H9 (cell line): ENCODE data around the gene NLRX1. TPM values are rescaled to one million over a fixed set of nuclear protein-coding genes. Genes with fewer than 3 reads are reported as not detected.

Experiments
- DNase-seq: peaks from one replicate; pipeline ENCODE4 v3.0.0-alpha.2; 2017
- H2AFZ ChIP-seq: one replicate; pipeline ENCODE4 v1.6.1; 2013; ENCODE audit warnings: mild to moderate bottlenecking, low read length, control low read depth, moderate library complexity
- H2AK5ac ChIP-seq: 2 replicates; pipeline ENCODE4 v1.6.1; 2013; ENCODE audit warnings: low read length, control low read depth, mixed read lengths; ENCODE audit not compliant: insufficient read length
- H2BK120ac ChIP-seq: one replicate; pipeline ENCODE4 v1.6.1; 2013; ENCODE audit warnings: low read depth, mild to moderate bottlenecking, low read length, control low read depth, inconsistent platforms; ENCODE audit not compliant: poor library complexity, severe bottlenecking
- H2BK12ac ChIP-seq: 2 replicates; pipeline ENCODE4 v1.6.1; 2013; ENCODE audit warnings: low read length, control low read depth, mixed read lengths, low read depth; ENCODE audit not compliant: insufficient read length
- H2BK15ac ChIP-seq: 2 replicates; pipeline ENCODE4 v1.6.1; 2013; ENCODE audit warnings: low read depth, low read length, control low read depth
- H2BK20ac ChIP-seq: one replicate; pipeline ENCODE4 v1.6.1; 2013; ENCODE audit warnings: low read depth, mild to moderate bottlenecking, low read length, control low read depth, inconsistent platforms; ENCODE audit not compliant: poor library complexity, severe bottlenecking
- H2BK5ac ChIP-seq: 2 replicates; pipeline ENCODE4 v1.6.1; 2013; ENCODE audit warnings: low read length, control low read depth, mixed read lengths; ENCODE audit not compliant: insufficient read length
- H3K14ac ChIP-seq: 2 replicates; pipeline ENCODE4 v1.6.1; 2013; ENCODE audit warnings: low read length, control low read depth; ENCODE audit not compliant: insufficient read depth
- H3K18ac ChIP-seq: 2 replicates; pipeline ENCODE4 v1.6.1; 2013; ENCODE audit warnings: low read depth, mild to moderate bottlenecking, mixed read lengths, low read length, control low read depth; ENCODE audit not compliant: insufficient read length
- H3K23ac ChIP-seq: 2 replicates; pipeline ENCODE4 v1.6.1; 2013; ENCODE audit warnings: low read length, control low read depth, mixed read lengths, low read depth; ENCODE audit not compliant: insufficient read length
- H3K23me2 ChIP-seq: 2 replicates; pipeline ENCODE4 v1.6.1; 2013; ENCODE audit warnings: low read depth, mild to moderate bottlenecking, mixed read lengths, low read length, control low read depth; ENCODE audit not compliant: insufficient read length, poor library complexity, severe bottlenecking
- H3K27ac ChIP-seq: 2 replicates; pipeline ENCODE4 v1.5.1; 2013; ENCODE audit warnings: low read length, control low read depth, mixed read lengths, low read depth; ENCODE audit not compliant: insufficient read length
- H3K27me3 ChIP-seq: 2 replicates; pipeline ENCODE4 v1.6.1; 2013; ENCODE audit warnings: low read length, control low read depth, inconsistent platforms; ENCODE audit not compliant: insufficient read depth
- H3K4ac ChIP-seq: 2 replicates; pipeline ENCODE4 v1.6.1; 2013; ENCODE audit warnings: low read depth, mild to moderate bottlenecking, control low read depth, inconsistent platforms, low read length, moderate library complexity
- H3K4me1 ChIP-seq: 2 replicates; pipeline ENCODE4 v1.6.1; 2013; ENCODE audit warnings: low read length, control low read depth, inconsistent platforms; ENCODE audit not compliant: insufficient read depth
- H3K4me2 ChIP-seq: 2 replicates; pipeline ENCODE4 v1.6.1; 2013; ENCODE audit warnings: low read length, control low read depth, mixed read lengths; ENCODE audit not compliant: insufficient read length, insufficient read depth
- H3K56ac ChIP-seq: 2 replicates; pipeline ENCODE4 v1.6.1; 2013; ENCODE audit warnings: low read depth, mild to moderate bottlenecking, mixed read lengths, low read length, control low read depth; ENCODE audit not compliant: insufficient read length
- H3K79me1 ChIP-seq: 2 replicates; pipeline ENCODE4 v1.6.1; 2013; ENCODE audit warnings: low read depth, mild to moderate bottlenecking, moderate library complexity, low read length, control low read depth, inconsistent platforms; ENCODE audit not compliant: insufficient read depth, poor library complexity, severe bottlenecking
- H3K79me2 ChIP-seq: 2 replicates; pipeline ENCODE4 v1.6.1; 2013; ENCODE audit warnings: low read length, control low read depth, inconsistent platforms; ENCODE audit not compliant: insufficient read depth
- H3K9ac ChIP-seq: 2 replicates; pipeline ENCODE4 v1.6.1; 2013; ENCODE audit warnings: low read length, control low read depth, mixed read lengths; ENCODE audit not compliant: insufficient read length; ENCODE audit errors: extremely low read depth
- H3K9me3 ChIP-seq: one replicate; pipeline ENCODE4 v1.6.1; 2013; ENCODE audit warnings: low read depth, low read length, inconsistent platforms; ENCODE audit not compliant: control insufficient read depth
- H3T11ph ChIP-seq: one replicate; pipeline ENCODE4 v1.6.1; 2013; ENCODE audit warnings: mild to moderate bottlenecking, low read length, control low read depth, inconsistent platforms
- H4K20me1 ChIP-seq: one replicate; pipeline ENCODE4 v1.6.1; 2013; ENCODE audit not compliant: control insufficient read depth, insufficient read length, insufficient read depth
- H4K5ac ChIP-seq: 2 replicates; pipeline ENCODE4 v1.6.1; 2013; ENCODE audit warnings: low read depth, mild to moderate bottlenecking, mixed read lengths, low read length, control low read depth; ENCODE audit not compliant: insufficient read length
- H4K8ac ChIP-seq: replicated peaks from 2 replicates; pipeline ENCODE4 v1.6.1; 2013; ENCODE audit warnings: low read length, control low read depth, mixed read lengths, low read depth; ENCODE audit not compliant: insufficient read length
- H4K91ac ChIP-seq: 2 replicates; pipeline ENCODE4 v1.6.1; 2013; ENCODE audit warnings: low read depth, mild to moderate bottlenecking, moderate library complexity, mixed read lengths, low read length, control low read depth; ENCODE audit not compliant: insufficient read length
- H3K27ac Mint-ChIP-seq, 3 experiments: 2 replicates in 2 of 3; 3 replicates in 1 of 3; pipeline ENCODE4 v1.8.0; 2020 to 2021; ENCODE audit warnings: mixed read lengths in 3 of 3, mild to moderate bottlenecking in 1 of 3, moderate library complexity in 1 of 3
- H3K27me3 Mint-ChIP-seq: 2 replicates; pipeline ENCODE4 v1.8.0; 2021; ENCODE audit warnings: low read depth, mild to moderate bottlenecking, moderate library complexity, mixed read lengths
- H3K36me3 Mint-ChIP-seq, 3 experiments: 2 replicates in 2 of 3; 3 replicates in 1 of 3; pipeline ENCODE4 v1.8.0; 2020 to 2021; ENCODE audit warnings: low read depth in 3 of 3, mixed read lengths in 3 of 3; ENCODE audit not compliant: insufficient read depth in 1 of 3
- H3K4me1 Mint-ChIP-seq, 2 experiments: 2 replicates each; pipeline ENCODE4 v1.8.0; 2020; ENCODE audit warnings: mixed read lengths in 2 of 2
- H3K4me3 Mint-ChIP-seq, 2 experiments: 2 replicates in 1 of 2; 3 replicates in 1 of 2; pipeline ENCODE4 v1.8.0; 2020 to 2021; ENCODE audit warnings: mild to moderate bottlenecking in 2 of 2, mixed read lengths in 2 of 2, moderate library complexity in 1 of 2
- H3K9me3 Mint-ChIP-seq, 2 experiments: 2 replicates in 1 of 2; 3 replicates in 1 of 2; pipeline ENCODE4 v1.8.0; 2020; ENCODE audit warnings: mild to moderate bottlenecking in 2 of 2, mixed read lengths in 2 of 2, moderate library complexity in 1 of 2
- CTCF ChIP-seq: fragments of 200-600 bp; sonication (generic); conservative IDR thresholded peaks from 3 replicates; pipeline ENCODE4 v1.8.0; 2021; ENCODE audit warnings: antibody characterized with exemption, mild to moderate bottlenecking
- WGBS: extraction: QIAGEN DNeasy Blood & Tissue Kit; methylation state at CpG from one replicate; pipeline ENCODE4 v1.1.7; 2013; ENCODE audit warnings: missing lambda C conversion rate, low lambda C conversion rate, mixed read lengths; ENCODE audit not compliant: insufficient read length; ENCODE audit errors: extremely low coverage; 5-methylcytosine and 5-hydroxymethylcytosine counted together
- total RNA-seq: library from RNA; stranded (reverse); gene quantifications from 2 replicates; pipeline ENCODE4 v1.2.1, GENCODE V29; 2021

Gene NLRX1
- total RNA-seq, 1 experiment from 2014 or later, result 18.2 TPM

DNA sequence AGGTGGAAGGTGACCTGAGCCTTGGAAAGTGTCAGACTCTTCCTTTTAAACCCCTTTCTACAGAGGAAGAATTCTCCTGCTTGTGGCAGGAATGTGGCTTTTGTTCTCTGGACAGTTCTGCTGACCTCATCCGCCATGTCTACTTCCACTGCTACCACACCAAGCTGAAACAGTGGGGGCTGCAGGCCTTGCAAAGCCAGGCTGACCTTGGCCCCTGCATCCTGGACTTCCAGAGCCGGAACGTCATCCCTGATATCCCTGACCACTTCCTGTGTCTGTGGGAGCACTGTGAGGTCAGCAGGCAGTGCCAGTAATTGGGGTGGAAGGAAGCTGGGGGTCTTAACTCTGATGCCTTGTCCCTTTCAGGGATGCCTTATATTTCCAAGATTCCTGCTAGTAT lies 37.9 kb upstream of the NLRX1 start:
- Histone ChIP-seq H3K14ac (no peak overlapping the region), H3K23me2 (no peaks in the 10 kb centered on the region), H3K23ac (no peak overlapping the region), H2AK5ac (no peak overlapping the region), H3K18ac (no peak overlapping the region), H3T11ph (no peak overlapping the region), H4K91ac (no peak overlapping the region), H3K79me1 (no peaks in the 10 kb centered on the region), H3K9me3 (no peaks in the 10 kb centered on the region), H2BK20ac (no peak overlapping the region), H3K27me3 (no peaks in the 10 kb centered on the region; the same call in 1 of the 2 replicates), H4K8ac (no peak overlapping the region), H2BK12ac (no peak overlapping the region), H3K79me2 (no peaks in the 10 kb centered on the region), H4K20me1 (no peaks in the 10 kb centered on the region), H2BK120ac (no peak overlapping the region), H2BK5ac (no peak overlapping the region), H2AFZ (no peak overlapping the region), H3K4ac (no peak overlapping the region), H3K4me1 (no peaks in the 10 kb centered on the region), H3K9ac (no peak overlapping the region), H3K56ac (no peak overlapping the region), H3K4me2 (no peak overlapping the region), H3K27ac (no peak overlapping the region), H4K5ac (no peak overlapping the region), H2BK15ac (no peak overlapping the region)
- no peak overlapping the region for H3K4me3 Mint-ChIP-seq
- no CpG with 5 or more reads among the region's 3 CpGs for WGBS
- H3K27me3 Mint-ChIP-seq, result no peaks in the 10 kb centered on the region
- H3K9me3 Mint-ChIP-seq, result no peaks in the 10 kb centered on the region
- peaks cover 28 to 73% (median 54%) of the 10 kb centered on the region in 3 experiments; a peak in 6 of 7 replicates for H3K36me3 Mint-ChIP-seq
- H3K4me1 Mint-ChIP-seq, result no peaks in the 10 kb centered on the region; a peak in 1 of 4 replicates
- no peak overlapping the region for H3K27ac Mint-ChIP-seq
- no peak for DNase-seq
- TF ChIP-seq CTCF, result no peak
